ENCODE measurements around the gene CA5A.

DNA sequence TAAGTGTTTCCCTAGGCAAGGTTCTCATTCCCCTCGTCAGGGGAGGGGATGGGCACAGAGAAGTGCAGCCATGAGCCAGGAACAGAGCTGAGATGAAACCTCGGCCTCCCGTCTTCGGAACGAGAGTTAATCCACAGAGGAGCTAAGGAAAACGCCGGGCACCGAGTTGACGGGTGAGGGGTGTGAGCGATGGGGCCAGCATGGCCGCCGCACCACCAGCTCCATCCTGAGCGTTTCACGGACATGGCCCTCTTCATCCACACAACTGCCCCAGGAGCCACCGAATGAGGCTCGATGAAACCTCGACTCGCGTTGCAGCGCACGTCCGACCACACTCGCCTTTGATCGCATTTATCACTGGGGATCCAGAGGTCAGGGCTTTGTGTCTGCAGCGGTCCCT is 21.5 kb downstream of the CA5A start:
- no peak for TF ChIP-seq EZH2phosphoT487 (IDR thresholded peaks at IDR 0.05; ENCODE audit: low read depth)
- TF ChIP-seq, protein P1, sequence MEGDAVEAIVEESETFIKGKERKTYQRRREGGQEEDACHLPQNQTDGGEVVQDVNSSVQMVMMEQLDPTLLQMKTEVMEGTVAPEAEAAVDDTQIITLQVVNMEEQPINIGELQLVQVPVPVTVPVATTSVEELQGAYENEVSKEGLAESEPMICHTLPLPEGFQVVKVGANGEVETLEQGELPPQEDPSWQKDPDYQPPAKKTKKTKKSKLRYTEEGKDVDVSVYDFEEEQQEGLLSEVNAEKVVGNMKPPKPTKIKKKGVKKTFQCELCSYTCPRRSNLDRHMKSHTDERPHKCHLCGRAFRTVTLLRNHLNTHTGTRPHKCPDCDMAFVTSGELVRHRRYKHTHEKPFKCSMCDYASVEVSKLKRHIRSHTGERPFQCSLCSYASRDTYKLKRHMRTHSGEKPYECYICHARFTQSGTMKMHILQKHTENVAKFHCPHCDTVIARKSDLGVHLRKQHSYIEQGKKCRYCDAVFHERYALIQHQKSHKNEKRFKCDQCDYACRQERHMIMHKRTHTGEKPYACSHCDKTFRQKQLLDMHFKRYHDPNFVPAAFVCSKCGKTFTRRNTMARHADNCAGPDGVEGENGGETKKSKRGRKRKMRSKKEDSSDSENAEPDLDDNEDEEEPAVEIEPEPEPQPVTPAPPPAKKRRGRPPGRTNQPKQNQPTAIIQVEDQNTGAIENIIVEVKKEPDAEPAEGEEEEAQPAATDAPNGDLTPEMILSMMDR (IDR thresholded peaks at IDR 0.05; ENCODE audit: low read depth, low read length), result no peak

All from OCI-LY3 (cell line).